Thymus (tissue), 11 donors: ENCODE measurements around the gene PREX1. TPM values are rescaled to one million over a fixed set of nuclear protein-coding genes. Genes with fewer than 3 reads are reported as not detected.

Source experiments
- DNase-seq, 9 donors: peaks; one replicate each; pipeline ENCODE4 v3.0.0-alpha.2; 2013; ENCODE audit warnings: low spot score in 9 of 9, low read depth in 6 of 9, missing footprints in 1 of 9
- H3K27ac ChIP-seq, 2 donors: one replicate each; pipeline ENCODE4 v1.5.1; 2013; ENCODE audit warnings: control low read depth in 1 of 2, low read depth in 1 of 2, low read length in 1 of 2, mild to moderate bottlenecking in 1 of 2, moderate library complexity in 1 of 2
- H3K27me3 ChIP-seq, 2 donors: one replicate each; pipeline ENCODE4 v1.5.1; 2013; ENCODE audit warnings: low read length in 1 of 2; ENCODE audit not compliant: control insufficient read depth in 2 of 2, insufficient read depth in 1 of 2
- H3K36me3 ChIP-seq, 2 donors: one replicate each; pipeline ENCODE4 v1.5.1; 2013; ENCODE audit warnings: low read length in 1 of 2, mild to moderate bottlenecking in 1 of 2, moderate library complexity in 1 of 2; ENCODE audit not compliant: control insufficient read depth in 2 of 2, insufficient read depth in 2 of 2
- H3K4me1 ChIP-seq, 2 donors: one replicate each; pipeline ENCODE4 v1.5.1; 2013; ENCODE audit warnings: low read length in 2 of 2; ENCODE audit not compliant: control insufficient read depth in 2 of 2, insufficient read depth in 2 of 2
- H3K4me3 ChIP-seq, 2 donors: one replicate each; pipeline ENCODE4 v1.5.1; 2013; ENCODE audit warnings: low read length in 2 of 2, control low read depth in 1 of 2, mild to moderate bottlenecking in 1 of 2
- H3K9me3 ChIP-seq, 2 donors: one replicate each; pipeline ENCODE4 v1.5.1; 2013; ENCODE audit warnings: low read length in 1 of 2, mild to moderate bottlenecking in 1 of 2; ENCODE audit not compliant: control insufficient read depth in 2 of 2, insufficient read depth in 1 of 2
- WGBS: extraction: QIAGEN DNeasy Blood & Tissue Kit; methylation state at CpG from one replicate; pipeline ENCODE4 v1.1.7; 2013; 5-methylcytosine and 5-hydroxymethylcytosine counted together
- polyA plus RNA-seq: library from polyadenylated mRNA; stranded (reverse); fragments of 200-250 nt; gene quantifications from one replicate; pipeline ENCODE4 v1.2.3, GENCODE V29; 2013
- total RNA-seq: library from RNA; stranded (reverse); fragments of 120-200 nt; gene quantifications from one replicate; pipeline ENCODE4 v1.2.4, GENCODE V29; 2013
- donor health status: healthy.

Gene PREX1
- total and polyA plus RNA-seq, 2 donors, result 12.5 to 19.8 TPM

DNA sequence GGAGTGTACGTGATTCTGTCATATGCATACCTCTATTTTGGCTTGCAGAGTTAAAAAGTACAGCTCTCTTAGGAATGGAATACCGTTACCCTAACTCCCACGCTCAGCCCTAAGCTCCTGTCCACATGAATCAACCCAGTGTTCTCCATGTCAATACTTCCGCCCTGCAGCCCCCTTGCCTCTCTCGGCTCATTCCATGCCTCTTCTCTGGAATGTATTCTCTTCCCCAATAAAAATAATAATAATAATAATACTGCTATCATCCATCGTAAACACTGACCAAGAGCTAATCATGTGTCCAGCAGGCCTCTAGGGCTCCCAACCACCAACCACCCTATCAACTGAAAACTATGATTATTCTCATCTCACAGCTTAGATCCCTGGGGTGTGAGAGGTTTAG is 100.6 kb downstream of the PREX1 start:
- Histone ChIP-seq H3K4me1 (peaks cover 0 to 14% of the 10 kb centered on the region in 2 donors), H3K27me3 (no peaks in the 10 kb centered on the region), H3K36me3 (peaks cover 0 to 3% of the 10 kb centered on the region in 2 donors), H3K9me3 (no peaks in the 10 kb centered on the region), H3K4me3 (no peak overlapping the region), H3K27ac (no peak overlapping the region)
- no peak for DNase-seq
- 97% methylated on average over 6 of the region's 6 CpGs for WGBS

DNA sequence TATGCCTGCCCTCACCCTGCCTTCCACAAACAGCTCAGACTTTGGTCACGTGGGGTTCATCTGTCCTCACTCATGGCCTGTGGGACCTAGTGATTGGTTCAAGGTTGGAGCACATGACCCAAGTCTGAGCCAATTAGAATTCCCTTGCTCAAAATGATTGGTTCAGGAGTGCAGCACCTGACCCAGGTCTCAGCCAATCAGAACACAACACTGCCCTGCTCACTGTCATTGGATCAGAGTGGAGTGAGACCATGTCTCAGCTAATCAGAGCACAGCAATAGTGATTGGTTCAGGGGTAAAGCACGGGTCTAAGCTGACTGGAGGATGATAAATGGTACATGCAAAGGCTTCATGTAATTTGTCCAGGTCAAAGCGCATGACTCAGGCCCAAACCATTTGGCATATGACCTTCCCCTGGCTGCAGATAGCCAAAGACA is 102.2 kb downstream of the PREX1 start:
- no peak for DNase-seq
- peaks cover 0 to 3% of the 10 kb centered on the region in 2 donors for H3K36me3 ChIP-seq
- H3K9me3 ChIP-seq, result no peaks in the 10 kb centered on the region
- H3K4me1 ChIP-seq, result peaks cover 0 to 16% of the 10 kb centered on the region in 2 donors
- 95% methylated on average over 3 of the region's 3 CpGs for WGBS
- H3K27me3 ChIP-seq, result no peaks in the 10 kb centered on the region
- no peak overlapping the region for H3K4me3 ChIP-seq
- H3K27ac ChIP-seq, result no peak overlapping the region

DNA sequence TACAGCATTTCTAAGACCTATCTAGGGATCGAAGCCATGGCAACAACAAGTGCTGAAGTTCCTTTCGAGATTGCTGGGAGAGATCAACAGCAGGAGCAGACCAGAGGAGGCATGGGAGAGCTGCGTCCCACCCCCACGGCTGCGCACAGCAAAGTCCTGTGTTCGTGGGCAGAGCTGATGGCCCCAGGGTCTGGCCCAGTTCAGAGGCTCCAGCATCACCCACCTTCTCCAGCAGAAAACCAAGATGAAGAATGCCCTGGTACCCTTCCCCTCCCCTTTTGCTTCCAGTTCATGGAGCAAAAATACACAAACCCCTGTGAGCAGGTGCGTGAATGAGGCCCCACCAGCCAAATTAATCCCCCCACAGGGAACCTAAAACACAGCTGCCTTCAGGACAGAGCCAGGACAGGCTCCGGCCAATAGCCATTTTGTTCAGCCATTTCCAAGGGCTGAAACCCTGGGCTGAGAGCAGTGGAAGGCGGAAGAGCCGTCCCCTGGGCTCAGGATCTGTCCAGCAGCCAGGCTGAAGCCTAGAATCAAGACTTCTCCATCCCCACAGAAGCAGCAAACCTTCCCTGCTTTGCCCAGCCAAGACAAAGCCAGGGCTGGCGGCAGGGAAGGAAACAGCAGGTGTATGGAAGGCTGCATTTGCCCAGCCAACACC is 102.8 kb downstream of the PREX1 start:
- H3K36me3 ChIP-seq, result peaks cover 0 to 3% of the 10 kb centered on the region in 2 donors
- no peaks in the 10 kb centered on the region for H3K27me3 ChIP-seq
- H3K4me1 ChIP-seq, result peaks cover 0 to 16% of the 10 kb centered on the region in 2 donors
- H3K9me3 ChIP-seq, result no peaks in the 10 kb centered on the region
- 90% methylated on average over 11 of the region's 11 CpGs for WGBS
- no peak for DNase-seq
- H3K4me3 ChIP-seq, result no peak overlapping the region
- no peak overlapping the region for H3K27ac ChIP-seq

DNA sequence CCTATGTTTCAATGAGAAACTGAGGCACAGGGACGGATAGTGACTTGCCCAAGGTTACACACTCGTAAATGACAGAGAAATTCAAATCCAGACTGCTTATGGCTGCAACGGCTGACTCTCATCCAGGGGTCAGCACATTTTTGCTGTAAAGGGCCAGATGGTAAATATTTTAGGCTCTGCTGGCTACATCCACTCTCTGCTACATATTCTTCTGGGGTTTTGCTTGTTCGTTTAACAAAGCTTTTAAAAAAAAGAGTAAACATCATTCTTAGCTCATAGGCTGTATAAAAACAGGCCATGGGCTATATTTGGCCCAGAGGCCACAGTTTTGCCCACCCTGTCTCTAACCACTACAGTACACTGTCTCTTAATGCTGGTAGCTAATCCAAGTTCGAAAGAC is 103.4 kb downstream of the PREX1 start:
- Histone ChIP-seq H3K4me1 (peaks cover 0 to 21% of the 10 kb centered on the region in 2 donors), H3K27ac (no peak overlapping the region), H3K36me3 (peaks cover 0 to 3% of the 10 kb centered on the region in 2 donors), H3K9me3 (no peaks in the 10 kb centered on the region), H3K27me3 (no peaks in the 10 kb centered on the region), H3K4me3 (no peak overlapping the region)
- DNase-seq, result no peak
- 94% methylated on average over 5 of the region's 5 CpGs for WGBS

DNA sequence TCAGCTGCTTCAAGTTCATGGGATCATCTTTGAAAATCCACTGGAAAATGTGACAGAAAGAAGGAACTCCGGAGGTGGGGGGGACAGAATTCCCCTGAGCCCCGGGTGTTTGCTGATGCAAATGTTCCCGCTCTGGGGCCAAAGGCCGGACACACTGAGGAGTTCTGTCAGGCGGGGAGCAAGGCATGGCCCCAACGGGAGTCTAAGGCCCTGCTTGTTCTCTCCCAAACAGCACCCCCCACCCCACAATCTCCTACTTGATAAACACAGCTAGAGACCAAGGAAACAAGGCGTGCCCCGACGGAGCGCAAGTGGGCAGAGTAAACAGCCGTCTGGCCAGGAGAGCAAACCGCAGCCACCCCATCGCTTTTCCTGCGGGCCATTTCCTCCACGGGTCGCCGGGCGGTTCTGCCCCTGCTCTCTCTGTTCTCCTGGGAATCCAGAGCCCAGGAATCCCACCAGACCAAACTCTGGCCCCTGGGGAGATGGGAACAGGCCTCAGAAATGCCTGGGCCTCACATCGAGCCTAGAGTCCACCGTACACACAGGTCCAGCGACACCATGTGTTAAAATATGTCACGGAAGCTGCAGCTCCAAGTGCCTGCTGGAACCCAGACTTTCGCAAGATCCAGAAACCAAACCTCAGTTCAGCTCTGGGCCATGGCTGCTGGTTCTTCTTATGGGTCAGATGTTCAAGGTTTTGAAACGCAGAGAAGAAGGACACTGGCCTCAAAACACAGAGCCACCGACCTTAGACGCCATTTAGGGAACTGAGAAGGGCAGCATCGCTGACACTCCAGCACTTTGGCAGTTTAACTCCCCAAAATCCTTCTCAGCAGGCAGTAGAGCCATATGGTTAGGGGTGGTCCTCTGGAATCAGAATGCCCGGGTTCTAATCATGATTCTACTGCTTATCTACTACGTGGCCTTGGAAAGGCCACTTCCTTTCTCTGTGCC is 104.2 kb downstream of the PREX1 start:
- peaks cover 0 to 27% of the 10 kb centered on the region in 2 donors for H3K4me1 ChIP-seq
- DNase-seq, result peak in 1 of 9 donors; percentile 7
- H3K27ac ChIP-seq, result no peak overlapping the region
- H3K9me3 ChIP-seq, result no peaks in the 10 kb centered on the region
- peaks cover 0 to 3% of the 10 kb centered on the region in 2 donors for H3K36me3 ChIP-seq
- H3K27me3 ChIP-seq, result no peaks in the 10 kb centered on the region
- 91% methylated on average over 29 of the region's 29 CpGs for WGBS
- no peak overlapping the region for H3K4me3 ChIP-seq

- H3K4me1 ChIP-seq, result peaks cover 0 to 31% of the 10 kb centered on the region in 2 donors
- peaks cover 0 to 3% of the 10 kb centered on the region in 2 donors for H3K36me3 ChIP-seq
- H3K27ac ChIP-seq, result no peak overlapping the region
Measured at GRCh38 chr20:48722737-48723191, 105.0 kb downstream of the PREX1 start.

DNA sequence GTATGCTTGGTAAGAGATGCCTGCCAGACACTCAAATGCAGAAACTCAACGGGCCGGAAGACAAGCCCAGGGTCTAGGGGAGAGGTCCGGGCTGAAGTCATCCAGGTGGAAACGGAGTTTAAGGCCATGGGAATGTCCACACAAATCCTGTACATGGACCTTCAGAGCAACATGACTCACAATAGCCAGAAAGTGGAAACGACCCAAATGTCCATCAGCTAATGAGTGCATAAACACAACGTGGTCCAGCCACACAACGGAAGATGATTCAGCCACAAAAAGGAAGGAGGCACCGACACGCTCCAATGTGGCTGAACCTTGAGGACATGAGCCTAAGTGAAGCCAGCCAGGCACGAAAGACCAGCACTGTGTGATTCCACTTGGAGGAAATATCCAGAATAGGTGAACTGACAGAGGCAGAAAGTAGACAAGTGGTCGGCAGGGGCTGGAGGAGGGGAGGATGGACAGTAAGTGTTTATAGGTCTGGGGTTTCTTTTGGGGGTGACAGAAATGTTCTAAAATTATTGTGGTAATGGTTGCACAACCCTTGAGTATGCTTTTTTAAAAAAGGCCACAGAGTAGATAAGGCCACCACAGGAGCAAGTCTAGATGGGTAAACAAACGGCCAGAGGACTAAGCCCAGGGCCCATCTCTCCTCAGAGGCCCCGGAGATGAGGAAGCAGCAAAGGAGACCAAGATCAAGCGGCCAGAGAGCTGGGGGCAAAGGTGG is 105.6 kb downstream of the PREX1 start:
- Histone ChIP-seq H3K4me1 (peaks cover 0 to 37% of the 10 kb centered on the region in 2 donors), H3K36me3 (peaks cover 0 to 3% of the 10 kb centered on the region in 2 donors), H3K9me3 (no peaks in the 10 kb centered on the region), H3K27ac (no peak overlapping the region), H3K27me3 (no peaks in the 10 kb centered on the region), H3K4me3 (no peak overlapping the region)
- 72% methylated on average over 14 of the region's 14 CpGs for WGBS
- no peak for DNase-seq

More at GRCh38 chr20:48722737-48723191, 105.0 kb downstream of the PREX1 start:
- 57% methylated on average over 8 of the region's 8 CpGs for WGBS
- Histone ChIP-seq H3K4me3 (no peak overlapping the region), H3K27me3 (no peaks in the 10 kb centered on the region), H3K9me3 (no peaks in the 10 kb centered on the region)
- peak in 1 of 9 donors; percentile 30 for DNase-seq

DNA sequence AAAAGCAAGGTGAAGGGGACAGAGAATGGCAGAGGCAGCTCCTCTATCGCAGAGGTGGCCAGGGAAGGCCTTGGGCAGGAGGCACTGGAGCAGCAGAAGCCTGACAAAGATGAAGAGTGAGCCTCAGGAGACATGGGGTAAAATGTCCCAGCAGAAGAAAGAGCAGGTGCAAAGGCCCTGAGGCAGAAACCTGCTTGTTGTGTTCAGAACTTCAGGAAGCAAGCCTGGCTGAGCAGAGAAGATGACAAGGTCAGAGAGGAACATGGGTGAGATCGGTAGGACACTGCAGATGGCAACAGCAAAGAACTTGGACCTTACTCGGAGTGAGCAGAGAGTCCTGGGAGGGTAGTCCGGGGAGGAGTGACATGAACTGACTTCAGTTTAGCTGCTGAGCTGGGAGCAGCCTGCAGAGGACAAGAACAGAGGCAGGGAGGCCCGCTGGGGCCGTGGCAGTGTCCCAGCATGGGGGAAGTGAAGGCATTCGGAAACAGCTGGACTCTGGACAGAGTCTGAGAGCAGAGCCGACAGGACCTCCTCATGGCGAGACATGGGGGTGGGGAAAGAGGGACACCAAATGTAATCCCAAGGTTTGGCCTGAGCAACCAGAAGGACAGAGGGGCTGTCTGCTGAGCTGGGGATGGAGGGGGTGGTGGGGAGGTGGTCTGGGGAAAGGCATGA is 106.3 kb downstream of the PREX1 start:
- no peak for DNase-seq
- Histone ChIP-seq H3K27ac (peak overlapping the region in 1 of 2 donors; percentile 2), H3K9me3 (no peaks in the 10 kb centered on the region), H3K36me3 (peaks cover 0 to 3% of the 10 kb centered on the region in 2 donors), H3K4me3 (no peak overlapping the region), H3K4me1 (peaks cover 0 to 43% of the 10 kb centered on the region in 2 donors), H3K27me3 (no peaks in the 10 kb centered on the region)
- 95% methylated on average over 9 of the region's 9 CpGs for WGBS
